T-helper 22 cell (primary cell): Measurements from ENCODE around the gene UCP3.

Experiments
- DNase-seq: peaks from one replicate; pipeline ENCODE4 v3.0.0-alpha.2; 2020; ENCODE audit warnings: low read depth

UCP3 gene, protein sequence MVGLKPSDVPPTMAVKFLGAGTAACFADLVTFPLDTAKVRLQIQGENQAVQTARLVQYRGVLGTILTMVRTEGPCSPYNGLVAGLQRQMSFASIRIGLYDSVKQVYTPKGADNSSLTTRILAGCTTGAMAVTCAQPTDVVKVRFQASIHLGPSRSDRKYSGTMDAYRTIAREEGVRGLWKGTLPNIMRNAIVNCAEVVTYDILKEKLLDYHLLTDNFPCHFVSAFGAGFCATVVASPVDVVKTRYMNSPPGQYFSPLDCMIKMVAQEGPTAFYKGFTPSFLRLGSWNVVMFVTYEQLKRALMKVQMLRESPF

DNA sequence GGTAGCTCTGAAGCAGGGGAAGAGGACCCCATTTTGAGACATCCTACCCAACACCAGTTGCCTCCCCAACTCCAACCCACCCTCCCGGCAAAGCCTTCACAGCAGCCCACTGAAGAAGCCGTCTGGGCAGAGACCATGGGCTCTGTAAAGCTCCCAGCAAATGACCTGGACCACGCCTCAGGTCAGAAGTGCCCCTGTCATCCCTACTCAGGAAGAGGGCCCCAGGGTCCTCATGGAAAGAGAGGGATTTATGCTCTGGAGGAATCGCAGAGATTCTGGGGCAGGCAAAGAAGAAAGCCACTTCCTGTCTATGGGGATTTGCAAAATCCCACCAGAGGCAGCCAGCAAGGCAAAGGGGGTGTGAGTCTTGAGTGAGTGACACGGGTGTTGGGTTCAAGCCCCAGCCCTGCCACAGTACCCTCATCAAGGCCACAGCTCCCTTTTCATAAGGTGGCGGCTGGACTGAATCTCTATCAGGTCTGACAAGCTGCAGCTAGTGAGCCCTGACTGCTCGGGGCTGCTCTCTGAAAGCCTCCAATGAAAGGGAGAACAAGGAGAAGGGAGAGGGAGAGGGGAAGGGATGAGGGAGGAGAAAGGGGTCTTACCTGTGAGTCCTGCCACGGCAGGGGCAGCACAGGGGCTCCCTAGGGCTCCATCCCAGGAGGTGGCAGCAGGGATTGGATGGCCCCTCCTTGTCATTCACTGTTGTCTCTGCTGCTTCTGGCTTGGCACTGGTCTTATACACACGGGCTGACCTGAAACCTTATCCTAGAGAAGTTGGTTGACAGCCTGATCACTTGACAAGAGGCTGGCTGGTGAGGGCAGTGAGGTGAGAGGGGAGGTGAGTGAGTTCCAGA, at the start of gene UCP3:
Gene UCP3 (minus strand): TSS at position 713 of the 857 bp plus-strand sequence. CDS start 2,043 bp downstream, outside the sequence.
- no peak for DNase-seq

DNA sequence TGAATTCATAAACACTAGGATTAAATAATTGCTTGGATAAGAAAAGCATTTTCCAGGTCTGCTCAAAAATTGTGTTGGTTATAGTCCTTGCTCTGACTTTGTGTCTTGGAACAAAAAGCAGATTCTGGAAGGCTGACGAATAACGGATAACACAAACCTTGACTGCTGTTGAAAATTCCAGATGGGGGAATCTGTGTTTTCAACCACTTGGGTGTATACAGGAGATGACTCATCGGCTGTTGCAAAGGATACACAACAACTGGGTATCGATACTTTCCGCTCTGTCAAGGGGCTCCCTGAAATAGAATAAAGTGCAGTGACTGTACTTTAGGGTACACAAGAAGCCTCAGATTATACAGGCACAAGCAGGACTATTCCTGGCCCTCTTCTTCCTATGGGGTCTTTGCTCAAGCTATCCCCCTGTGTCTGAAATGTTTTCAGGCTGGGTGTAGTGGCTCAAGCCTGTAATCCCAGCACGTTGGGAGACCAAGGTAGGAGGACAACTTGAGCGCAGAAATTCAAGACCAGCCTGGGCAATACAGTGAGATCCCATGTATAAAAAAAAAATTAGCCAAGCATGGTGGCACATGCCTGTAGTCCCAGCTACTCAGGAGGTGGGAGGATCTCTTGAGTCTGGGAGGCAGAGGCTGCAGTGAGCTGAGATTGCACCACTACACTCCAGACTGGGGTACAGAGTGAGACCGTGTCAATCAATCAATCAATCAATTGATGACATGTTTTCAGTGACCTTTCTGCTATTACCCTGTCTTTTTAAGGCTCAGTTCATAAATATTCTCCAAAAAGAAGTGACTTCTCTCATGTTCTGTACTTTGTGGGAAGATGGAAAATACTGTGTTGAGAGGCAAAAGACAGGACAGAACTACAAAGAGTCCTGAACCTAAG, 48.6 kb upstream of the UCP3 start:
- no peak for DNase-seq

DNA sequence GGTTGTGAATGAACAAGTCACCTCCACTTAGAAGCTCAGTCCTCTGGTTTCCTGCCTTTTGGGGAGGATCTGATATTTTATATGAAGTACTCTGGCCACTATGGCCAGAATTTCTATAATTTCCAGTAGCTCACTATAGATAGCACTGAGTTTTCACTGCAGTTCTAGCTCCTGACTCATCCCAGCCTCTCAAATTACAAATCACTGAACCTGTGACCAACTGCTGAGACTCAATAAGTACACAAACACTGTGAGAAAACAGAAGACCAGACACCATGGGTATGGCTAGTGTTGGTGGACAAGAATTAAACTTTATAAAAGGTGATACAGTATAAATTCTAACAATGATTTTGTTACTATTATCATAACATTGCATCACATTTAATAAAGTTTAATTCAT, 47.1 kb upstream of the UCP3 start:
- DNase-seq = no peak

DNA sequence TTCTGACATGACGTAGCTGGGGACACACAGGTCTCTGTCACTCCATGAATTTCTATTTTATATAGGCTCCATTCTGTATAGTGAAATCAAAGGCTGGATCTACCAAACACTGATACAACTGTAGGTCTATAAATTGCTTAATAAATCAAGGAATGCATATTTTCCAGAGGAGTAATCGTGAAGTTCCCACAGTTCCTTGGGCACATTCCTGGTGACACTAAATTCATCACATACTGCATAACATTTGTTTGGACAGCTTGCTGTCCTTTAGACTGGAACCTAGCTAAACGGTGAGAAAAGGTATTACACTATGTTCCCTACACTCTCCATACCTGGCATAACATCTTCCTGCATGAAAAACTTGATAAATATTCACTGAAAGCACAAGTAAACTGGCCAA, 41.6 kb upstream of the UCP3 start:
- DNase-seq = no peak

DNA sequence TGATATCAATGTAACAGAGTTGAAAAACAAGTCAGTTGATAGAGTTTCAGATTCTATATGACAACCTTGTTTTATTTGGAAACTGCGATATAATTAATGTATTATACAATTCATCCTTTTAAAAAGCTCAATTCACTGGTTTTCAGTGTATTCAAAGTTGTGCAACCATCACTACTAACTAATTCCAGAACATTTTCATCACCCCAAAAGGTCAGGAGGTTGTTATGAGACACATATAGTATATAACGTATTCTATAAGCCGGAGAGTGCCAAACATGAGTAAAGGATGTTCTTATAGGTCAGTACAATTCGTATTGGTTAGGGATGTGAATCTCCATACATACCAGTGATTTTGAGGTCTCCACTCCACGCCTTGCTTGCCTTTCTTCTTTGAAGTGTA, 40.1 kb upstream of the UCP3 start:
- no peak for DNase-seq

- no peak for DNase-seq
Observed at GRCh38 chr11:74044538-74044937, 35.7 kb upstream of the UCP3 start.

DNA sequence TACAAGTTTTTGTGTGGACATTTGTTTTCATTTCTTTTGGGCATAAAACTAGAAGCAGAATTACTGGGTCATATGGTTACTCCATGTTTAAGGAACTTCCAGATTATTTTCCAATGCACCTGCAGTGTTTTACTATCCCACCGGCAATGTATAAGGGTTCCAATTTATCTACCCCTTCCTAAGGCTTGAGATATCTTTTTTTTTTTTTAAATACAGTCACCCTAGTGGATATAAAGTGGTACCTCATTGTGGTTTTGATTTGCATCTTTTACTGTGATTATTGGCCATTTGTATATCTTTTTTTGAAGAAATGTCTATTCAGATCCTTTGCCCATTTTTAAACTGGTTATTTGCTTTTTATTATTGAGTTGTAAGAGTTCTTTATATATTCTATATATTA, 34.6 kb upstream of the UCP3 start:
- DNase-seq = no peak

DNA sequence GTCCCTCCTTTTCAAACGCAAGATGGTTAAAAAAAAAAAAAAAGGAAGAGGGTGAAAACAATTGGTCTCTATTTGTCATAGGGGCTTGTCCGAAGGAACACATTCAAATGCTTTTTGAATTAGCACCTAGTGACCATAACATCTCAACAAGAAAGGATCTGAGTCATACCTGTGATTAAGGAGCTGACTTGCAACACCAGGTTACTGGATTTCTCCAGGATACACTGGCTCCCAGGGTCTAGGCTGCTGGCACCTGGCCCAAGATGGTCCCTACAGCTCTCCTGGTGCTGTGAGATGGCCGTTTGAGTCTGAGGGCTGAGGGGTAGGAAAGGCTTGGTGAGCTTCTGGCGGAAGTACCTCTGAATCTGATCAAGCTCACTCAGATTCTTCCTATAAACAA, 28.4 kb upstream of the UCP3 start:
- no peak for DNase-seq

GRCh38 chr11:74035264-74035663, 26.4 kb upstream of the UCP3 start:
- no peak for DNase-seq

DNA sequence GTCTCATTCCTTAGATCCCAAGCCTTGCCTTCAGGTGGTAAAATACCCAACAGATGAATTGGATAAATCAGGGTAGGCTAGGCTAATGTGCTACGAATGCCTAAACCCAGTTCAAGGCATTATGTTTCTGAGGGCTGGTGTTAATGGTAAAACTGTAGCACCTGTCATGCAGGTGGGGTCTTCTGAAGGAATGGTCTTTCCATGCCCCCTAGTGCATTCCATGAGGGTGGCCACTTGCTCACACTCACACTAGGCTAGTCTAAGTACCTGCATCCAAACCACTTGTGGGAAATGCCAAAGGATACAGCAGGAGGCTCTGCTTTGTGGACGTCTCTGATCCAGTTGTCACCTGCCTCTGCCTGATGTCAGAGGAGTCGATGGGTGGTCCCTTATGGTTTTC, 24.2 kb upstream of the UCP3 start:
- no peak for DNase-seq

- DNase-seq = no peak
Observed at GRCh38 chr11:74030723-74031676, 22.1 kb upstream of the UCP3 start.

DNA sequence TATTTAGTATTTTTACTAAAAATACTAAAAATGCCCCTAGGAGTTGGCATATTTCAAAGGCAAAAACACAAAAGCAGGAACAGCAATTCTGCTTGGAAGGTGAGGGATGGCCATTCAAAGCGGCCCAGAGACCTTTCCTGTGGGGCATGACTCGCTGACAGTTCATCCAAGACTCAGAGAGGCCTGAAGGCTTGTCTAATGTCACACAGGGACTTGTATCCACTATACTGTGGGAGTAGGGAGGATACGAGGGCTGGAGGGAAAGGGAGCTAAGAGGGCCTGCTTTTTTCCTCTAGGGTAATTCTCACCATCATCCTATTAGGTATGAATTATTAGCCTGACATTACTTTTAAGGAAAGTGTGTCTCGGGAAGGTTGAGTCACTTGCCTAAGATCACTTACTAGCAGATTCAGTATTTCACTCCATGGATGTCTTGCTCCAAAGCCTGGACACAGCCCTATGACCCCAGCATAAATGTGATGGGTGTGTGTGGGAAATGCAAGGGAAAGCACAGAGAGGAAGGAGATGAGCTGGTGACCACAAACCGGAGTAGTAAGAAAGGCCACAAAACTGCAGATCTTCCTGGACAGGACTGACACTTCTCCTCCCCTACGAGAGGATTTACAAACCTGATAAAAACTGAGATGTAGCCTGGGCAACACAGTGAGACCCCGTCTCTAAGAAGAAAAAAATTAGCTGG, 16.7 kb upstream of the UCP3 start:
- DNase-seq = no peak

- DNase-seq = no peak
Observed at GRCh38 chr11:74024261-74025029, 15.6 kb upstream of the UCP3 start.

GRCh38 chr11:74023276-74023675, 14.4 kb upstream of the UCP3 start:
- DNase-seq = no peak

GRCh38 chr11:74022546-74022945, 13.7 kb upstream of the UCP3 start:
- DNase-seq = no peak

DNA sequence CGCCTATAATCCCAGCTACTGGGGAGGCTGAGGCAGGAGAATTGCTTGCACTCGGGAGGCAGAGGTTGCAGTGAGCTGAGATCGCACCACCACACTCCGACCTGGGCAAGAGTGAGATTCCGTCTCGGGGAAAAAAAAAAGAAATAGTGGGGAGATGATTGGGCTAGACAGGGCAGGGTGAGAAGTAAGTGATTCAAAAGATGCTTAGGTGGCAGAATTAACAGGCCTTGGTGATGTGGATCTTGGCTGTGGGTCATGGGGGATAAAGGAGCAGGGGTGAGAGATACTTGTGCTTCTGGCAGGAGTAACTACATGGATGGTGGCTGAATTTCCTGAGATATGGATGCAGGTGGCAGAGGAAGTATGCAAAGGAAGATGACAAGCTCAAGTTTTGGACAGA, 13.1 kb upstream of the UCP3 start:
- DNase-seq = no peak

GRCh38 chr11:74020539-74020938, 11.7 kb upstream of the UCP3 start:
- no peak for DNase-seq

GRCh38 chr11:74019860-74020259, 11.0 kb upstream of the UCP3 start:
- no peak for DNase-seq

GRCh38 chr11:74019104-74019738, 10.3 kb upstream of the UCP3 start:
- DNase-seq = no peak
